SU-DHL-6 (cell line): ENCODE results near the gene HS3ST6.
"Not testable (repeated sequence)": the region's sequence is repeated elsewhere in the genome, so short reads cannot be mapped to it uniquely, and the experiment has no call there.

Experiments used
- H2AFZ ChIP-seq: fragments of 200-600 bp; sonication (generic); 2 replicates; pipeline ENCODE4 v1.6.1; 2014; ENCODE audit warnings: low read depth, mild to moderate bottlenecking, moderate library complexity, mixed read lengths, antibody characterized with exemption, low read length; ENCODE audit not compliant: severe bottlenecking
- H3F3A ChIP-seq: fragments of 200-600 bp; shearing (Covaris generic); 2 replicates; pipeline ENCODE4 v1.6.0; 2016; ENCODE audit warnings: antibody characterized with exemption, mild to moderate bottlenecking; ENCODE audit not compliant: insufficient read depth
- H3K27ac ChIP-seq: fragments of 200-600 bp; sonication (generic); 2 replicates; pipeline ENCODE4 v1.5.1; 2016; ENCODE audit warnings: low read depth, mild to moderate bottlenecking, low read length, moderate library complexity, mixed read lengths
- H3K27me3 ChIP-seq: fragments of 200-600 bp; sonication (generic), shearing (Covaris generic); 2 replicates; pipeline ENCODE4 v1.6.0; 2014; ENCODE audit warnings: mild to moderate bottlenecking, low read length
- H3K36me3 ChIP-seq: fragments of 200-600 bp; sonication (generic); 2 replicates; pipeline ENCODE4 v1.6.1; 2014; ENCODE audit warnings: mild to moderate bottlenecking, low read length, mixed read lengths
- H3K4me2 ChIP-seq: fragments of 300-600, 200-600 bp; shearing (Covaris generic), sonication (generic); 2 replicates; pipeline ENCODE4 v1.6.0; 2014; ENCODE audit warnings: low read length, low read depth, mild to moderate bottlenecking; ENCODE audit not compliant: poor library complexity, severe bottlenecking
- H3K4me3 ChIP-seq: fragments of 200-600 bp; sonication (generic); 2 replicates; pipeline ENCODE4 v1.5.1; 2014; ENCODE audit warnings: antibody characterized with exemption, low read length, mild to moderate bottlenecking, mixed read lengths; ENCODE audit not compliant: insufficient read depth, poor library complexity, severe bottlenecking
- H3K79me2 ChIP-seq: fragments of 200-600 bp; sonication (generic); 2 replicates; pipeline ENCODE4 v1.6.1; 2014; ENCODE audit warnings: mild to moderate bottlenecking, low read length, moderate library complexity; ENCODE audit not compliant: insufficient read depth
- H3K9ac ChIP-seq: fragments of 200-600 bp; sonication (generic); 2 replicates; pipeline ENCODE4 v1.7.0; 2014; ENCODE audit warnings: mild to moderate bottlenecking, low read length
- H3K9me2 ChIP-seq: fragments of 200-600 bp; sonication (generic); replicated peaks from 2 replicates; pipeline ENCODE4 v1.6.1; 2014; ENCODE audit warnings: low read length; ENCODE audit not compliant: insufficient read depth
- H3K9me3 ChIP-seq: fragments of 200-600 bp; sonication (generic); 2 replicates; pipeline ENCODE4 v1.6.1; 2014; ENCODE audit warnings: low read length, mixed read lengths; ENCODE audit not compliant: insufficient read depth
- H4K20me1 ChIP-seq: fragments of 200-600 bp; sonication (generic); 2 replicates; pipeline ENCODE4 v1.6.1; 2014; ENCODE audit warnings: low read depth, mild to moderate bottlenecking, antibody characterized with exemption, low read length, moderate library complexity, mixed read lengths
- EZH2phosphoT487 ChIP-seq: fragments of 200-600 bp; sonication (generic), shearing (Covaris generic); conservative IDR thresholded peaks from 2 replicates; pipeline ENCODE4 v1.6.1; 2018; ENCODE audit warnings: mild to moderate bottlenecking, antibody characterized with exemption, low read length, moderate library complexity, mixed read lengths
- TF ChIP-seq, protein P1 (sequence below): fragments of 200-600 bp; sonication (generic); IDR thresholded peaks from one replicate; pipeline ENCODE4 v1.5.1; 2017; ENCODE audit warnings: antibody characterized with exemption, mild to moderate bottlenecking, low read length, moderate library complexity; ENCODE audit not compliant: insufficient read depth, poor library complexity, severe bottlenecking

The HS3ST6 gene

DNA sequence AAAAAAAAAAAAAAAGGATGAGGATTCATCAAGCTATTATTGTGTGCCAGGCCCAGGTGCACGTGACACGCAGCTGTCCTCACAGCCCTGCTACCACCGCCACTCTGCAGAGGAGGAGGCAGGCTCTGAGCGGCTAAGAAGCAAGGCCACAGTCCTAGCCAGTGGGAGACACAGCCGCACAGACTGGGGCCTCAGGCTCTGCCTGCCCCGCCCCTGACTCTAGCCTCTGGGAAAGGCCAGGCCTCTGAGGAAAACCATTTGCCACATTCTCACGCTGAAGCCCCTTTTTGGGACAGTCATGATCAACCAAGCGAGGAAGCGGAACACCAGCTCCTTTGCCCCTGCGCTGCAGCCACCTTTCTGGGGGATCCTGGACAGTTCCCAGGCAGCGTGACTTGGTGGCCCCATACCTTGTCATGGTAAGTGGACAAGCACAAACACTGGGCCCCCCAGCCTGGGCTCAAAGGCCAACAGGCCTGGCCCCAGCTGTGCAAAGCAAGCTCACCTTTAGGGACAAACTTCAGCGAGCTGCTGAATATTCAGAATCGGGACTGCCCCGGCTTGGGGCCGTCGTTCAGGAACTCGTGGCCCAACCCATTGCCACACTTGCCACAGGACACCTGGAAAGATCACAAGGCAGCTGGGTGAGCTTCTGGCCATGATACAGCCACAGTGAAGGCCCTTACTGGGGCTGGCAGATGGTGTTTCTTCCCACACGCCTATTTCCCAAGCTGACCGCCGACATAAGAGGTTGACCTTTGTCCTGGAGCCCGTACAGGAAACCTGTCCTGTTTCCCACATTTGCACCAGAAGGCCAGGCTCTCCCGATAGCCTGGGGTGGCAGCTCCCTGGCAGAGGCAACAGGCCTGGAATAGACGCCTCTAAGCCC, 22.3 kb upstream of the HS3ST6 start:
- Histone ChIP-seq H3K4me2 (no peak overlapping the region), H3K27me3 (no peaks in the 10 kb centered on the region), H3K36me3 (no peaks in the 10 kb centered on the region), H3K9me3 (no peaks in the 10 kb centered on the region), H3K4me3 (no peak overlapping the region), H3K79me2 (no peaks in the 10 kb centered on the region), H4K20me1 (no peaks in the 10 kb centered on the region), H3K27ac (no peak overlapping the region), H3F3A (no peaks in the 10 kb centered on the region), H3K9me2 (no peaks in the 10 kb centered on the region), H3K9ac (no peak overlapping the region), H2AFZ (no peak overlapping the region)
- no peak for TF ChIP-seq EZH2phosphoT487
- TF ChIP-seq, protein P1, sequence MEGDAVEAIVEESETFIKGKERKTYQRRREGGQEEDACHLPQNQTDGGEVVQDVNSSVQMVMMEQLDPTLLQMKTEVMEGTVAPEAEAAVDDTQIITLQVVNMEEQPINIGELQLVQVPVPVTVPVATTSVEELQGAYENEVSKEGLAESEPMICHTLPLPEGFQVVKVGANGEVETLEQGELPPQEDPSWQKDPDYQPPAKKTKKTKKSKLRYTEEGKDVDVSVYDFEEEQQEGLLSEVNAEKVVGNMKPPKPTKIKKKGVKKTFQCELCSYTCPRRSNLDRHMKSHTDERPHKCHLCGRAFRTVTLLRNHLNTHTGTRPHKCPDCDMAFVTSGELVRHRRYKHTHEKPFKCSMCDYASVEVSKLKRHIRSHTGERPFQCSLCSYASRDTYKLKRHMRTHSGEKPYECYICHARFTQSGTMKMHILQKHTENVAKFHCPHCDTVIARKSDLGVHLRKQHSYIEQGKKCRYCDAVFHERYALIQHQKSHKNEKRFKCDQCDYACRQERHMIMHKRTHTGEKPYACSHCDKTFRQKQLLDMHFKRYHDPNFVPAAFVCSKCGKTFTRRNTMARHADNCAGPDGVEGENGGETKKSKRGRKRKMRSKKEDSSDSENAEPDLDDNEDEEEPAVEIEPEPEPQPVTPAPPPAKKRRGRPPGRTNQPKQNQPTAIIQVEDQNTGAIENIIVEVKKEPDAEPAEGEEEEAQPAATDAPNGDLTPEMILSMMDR = no peak

DNA sequence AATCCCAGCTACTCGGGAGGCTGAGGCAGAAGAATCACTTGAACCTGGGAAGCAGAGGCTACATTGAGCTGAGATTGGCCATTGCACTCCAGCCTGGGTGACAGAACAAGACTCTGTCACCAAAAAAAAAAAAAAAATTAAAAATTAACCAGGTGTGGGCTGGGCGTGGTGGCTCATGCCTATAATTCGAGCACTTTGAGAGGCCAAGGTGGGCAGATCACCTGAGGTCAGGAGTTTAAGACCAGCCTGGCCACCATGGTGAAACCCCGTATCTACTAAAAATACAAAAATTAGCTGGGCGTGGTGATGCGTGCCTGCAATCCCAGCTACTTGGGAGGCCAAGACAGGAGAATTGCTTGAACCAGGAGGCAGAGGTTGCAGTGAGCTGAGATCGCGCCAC, 21.6 kb upstream of the HS3ST6 start:
- not testable (repeated sequence) for H3K9ac ChIP-seq, H3K27me3 ChIP-seq

DNA sequence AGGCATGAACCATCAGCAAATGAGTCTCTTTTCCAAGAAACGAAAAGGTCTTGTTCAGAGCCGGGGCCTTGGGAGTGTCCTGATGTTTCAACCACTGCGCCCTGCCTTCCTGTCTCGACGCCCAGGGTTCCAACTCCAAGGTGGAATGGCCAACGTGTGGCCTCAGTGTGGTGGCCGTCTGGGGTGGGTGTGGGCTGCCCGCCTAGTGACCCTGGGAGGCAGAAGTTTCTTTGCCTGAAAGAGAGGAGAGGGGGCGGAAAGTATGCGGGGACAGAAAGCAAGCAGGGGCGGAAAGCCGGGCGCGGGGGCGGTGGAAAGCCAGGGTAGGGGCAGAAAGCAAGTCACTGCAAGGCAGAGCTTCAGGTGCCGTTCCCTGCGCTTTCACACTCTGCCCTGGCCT, 20.7 kb upstream of the HS3ST6 start:
- Histone ChIP-seq H3K27me3 (no peaks in the 10 kb centered on the region), H4K20me1 (no peaks in the 10 kb centered on the region), H3K9me2 (no peaks in the 10 kb centered on the region), H3F3A (no peaks in the 10 kb centered on the region), H3K9ac (no peak overlapping the region), H2AFZ (no peak overlapping the region), H3K4me2 (no peak overlapping the region), H3K9me3 (no peaks in the 10 kb centered on the region), H3K4me3 (no peak overlapping the region), H3K27ac (no peak overlapping the region), H3K79me2 (no peaks in the 10 kb centered on the region), H3K36me3 (no peaks in the 10 kb centered on the region)
- TF ChIP-seq EZH2phosphoT487 = no peak
- TF ChIP-seq, protein P1 = no peak

More for the DNA sequence above, 21.6 kb upstream of the HS3ST6 start:
- H4K20me1 ChIP-seq, H3K36me3 ChIP-seq, H3K4me2 ChIP-seq, H3K79me2 ChIP-seq, H2AFZ ChIP-seq, H3K9me3 ChIP-seq, H3F3A ChIP-seq, H3K27ac ChIP-seq, H3K9me2 ChIP-seq, H3K4me3 ChIP-seq: not testable (repeated sequence)

DNA sequence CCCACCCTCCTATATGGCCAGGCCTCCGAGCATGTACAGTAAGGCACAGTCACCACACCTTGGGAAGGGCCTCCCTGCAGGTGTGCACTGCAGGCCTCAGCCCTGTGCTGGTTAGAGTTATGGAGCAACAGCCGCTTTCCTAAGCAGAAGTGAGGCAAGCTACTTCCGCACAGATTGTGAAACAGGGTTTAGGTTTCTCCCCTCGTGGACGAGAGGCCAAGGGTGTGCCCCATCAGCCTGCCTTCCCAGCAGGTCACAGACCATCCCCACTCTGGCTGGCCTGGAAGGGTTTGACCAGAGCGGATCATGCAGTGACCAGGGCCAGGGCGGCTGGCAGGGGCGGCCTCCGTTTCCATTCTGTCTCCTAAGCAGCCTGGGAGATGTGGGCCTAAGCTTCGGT, 20.1 kb upstream of the HS3ST6 start:
- Histone ChIP-seq H3K4me2 (no peak overlapping the region), H3K36me3 (no peaks in the 10 kb centered on the region), H3K79me2 (no peaks in the 10 kb centered on the region), H3K9ac (no peak overlapping the region), H3K9me3 (no peaks in the 10 kb centered on the region), H3K9me2 (no peaks in the 10 kb centered on the region), H2AFZ (no peak overlapping the region), H3F3A (no peaks in the 10 kb centered on the region), H3K4me3 (no peak overlapping the region), H3K27me3 (no peaks in the 10 kb centered on the region), H3K27ac (no peak overlapping the region), H4K20me1 (no peaks in the 10 kb centered on the region)
- no peak for TF ChIP-seq EZH2phosphoT487
- TF ChIP-seq, protein P1 = no peak
